Trophoblast cell (in vitro differentiated cells and primary cell): Measurements from ENCODE around the gene TTLL12.
A peak's percentile ranks its signal among the peaks of the same experiment; 100 is the strongest.

Experiments used
- DNase-seq, 2 donors: peaks; one replicate each; pipeline ENCODE4 v3.0.0-alpha.2; 2016
- H2AFZ ChIP-seq: 2 replicates; pipeline ENCODE4 v1.6.1; 2013; ENCODE audit warnings: low read length, moderate library complexity, mild to moderate bottlenecking; ENCODE audit not compliant: insufficient read depth, poor library complexity
- H2AK5ac ChIP-seq: 2 replicates; pipeline ENCODE4 v1.6.1; 2013; ENCODE audit warnings: mild to moderate bottlenecking, low read length
- H2BK120ac ChIP-seq: 2 replicates; pipeline ENCODE4 v1.6.1; 2013; ENCODE audit warnings: low read length, mild to moderate bottlenecking, moderate library complexity; ENCODE audit not compliant: insufficient read depth, poor library complexity
- H2BK12ac ChIP-seq: 2 replicates; pipeline ENCODE4 v1.6.1; 2013; ENCODE audit warnings: mild to moderate bottlenecking, low read length, moderate library complexity
- H2BK5ac ChIP-seq: 2 replicates; pipeline ENCODE4 v1.6.1; 2013; ENCODE audit warnings: low read length, low read depth, moderate library complexity, mild to moderate bottlenecking; ENCODE audit not compliant: poor library complexity
- H3K14ac ChIP-seq: 2 replicates; pipeline ENCODE4 v1.6.1; 2013; ENCODE audit warnings: mild to moderate bottlenecking, low read length
- H3K18ac ChIP-seq: 2 replicates; pipeline ENCODE4 v1.6.1; 2013; ENCODE audit warnings: mild to moderate bottlenecking, low read length
- H3K23ac ChIP-seq: 2 replicates; pipeline ENCODE4 v1.6.1; 2013; ENCODE audit warnings: low read length
- H3K27ac ChIP-seq: 2 replicates; pipeline ENCODE4 v1.5.1; 2013; ENCODE audit warnings: low read depth, mild to moderate bottlenecking, inconsistent platforms, low read length, moderate library complexity
- H3K27me3 ChIP-seq: 2 replicates; pipeline ENCODE4 v1.6.1; 2013; ENCODE audit warnings: inconsistent platforms, mild to moderate bottlenecking, low read length, moderate library complexity; ENCODE audit not compliant: insufficient read depth
- H3K36me3 ChIP-seq, 2 experiments: 1 replicate in 1 of 2; 2 replicates in 1 of 2; pipeline ENCODE4 v1.6.1; 2013; ENCODE audit warnings: low read length in 2 of 2, mild to moderate bottlenecking in 2 of 2, moderate library complexity in 1 of 2; ENCODE audit not compliant: insufficient read depth in 2 of 2, control insufficient read depth in 1 of 2
- H3K4ac ChIP-seq: 2 replicates; pipeline ENCODE4 v1.6.1; 2013; ENCODE audit warnings: low read depth, mild to moderate bottlenecking, low read length, moderate library complexity
- H3K4me1 ChIP-seq, 2 experiments: 1 replicate in 1 of 2; 2 replicates in 1 of 2; pipeline ENCODE4 v1.6.1; 2013; ENCODE audit warnings: low read length in 2 of 2, mild to moderate bottlenecking in 2 of 2, moderate library complexity in 1 of 2; ENCODE audit not compliant: insufficient read depth in 2 of 2, control insufficient read depth in 1 of 2
- H3K4me2 ChIP-seq: 2 replicates; pipeline ENCODE4 v1.6.1; 2013; ENCODE audit warnings: inconsistent platforms, mild to moderate bottlenecking, low read length, moderate library complexity
- H3K4me3 ChIP-seq: 2 replicates; pipeline ENCODE4 v1.5.1; 2013; ENCODE audit warnings: mild to moderate bottlenecking, low read depth, low read length, inconsistent platforms
- H3K79me1 ChIP-seq: one replicate; pipeline ENCODE4 v1.6.1; 2013; ENCODE audit warnings: low read length
- H3K79me2 ChIP-seq: 2 replicates; pipeline ENCODE4 v1.6.1; 2013; ENCODE audit warnings: low read length, mild to moderate bottlenecking; ENCODE audit not compliant: control insufficient read depth, insufficient read depth, poor library complexity
- H3K9ac ChIP-seq: 2 replicates; pipeline ENCODE4 v1.6.1; 2013; ENCODE audit warnings: mild to moderate bottlenecking, low read length
- H3K9me3 ChIP-seq: 2 replicates; pipeline ENCODE4 v1.6.1; 2013; ENCODE audit warnings: low read depth, mild to moderate bottlenecking, control low read depth, inconsistent platforms, low read length; ENCODE audit not compliant: insufficient read depth
- H4K12ac ChIP-seq: 2 replicates; pipeline ENCODE4 v1.6.1; 2013; ENCODE audit warnings: low read depth, mild to moderate bottlenecking, low read length, moderate library complexity
- H4K8ac ChIP-seq: 2 replicates; pipeline ENCODE4 v1.6.1; 2013; ENCODE audit warnings: low read depth, mild to moderate bottlenecking, low read length, moderate library complexity
- H4K91ac ChIP-seq: one replicate; pipeline ENCODE4 v1.6.1; 2013; ENCODE audit warnings: low read depth, mild to moderate bottlenecking, low read length, moderate library complexity
- WGBS: extraction: QIAGEN DNeasy Blood & Tissue Kit; methylation state at CpG from one replicate; pipeline ENCODE4 v1.1.7; 2013; ENCODE audit warnings: missing lambda C conversion rate; ENCODE audit not compliant: insufficient read length, insufficient coverage; ENCODE audit errors: extremely low coverage; 5-methylcytosine and 5-hydroxymethylcytosine counted together

Gene TTLL12

GRCh38 chr22:43198126-43198525, 11.2 kb upstream of the TTLL12 start:
- Histone ChIP-seq H2BK12ac (no peak overlapping the region), H3K79me2 (no peaks in the 10 kb centered on the region), H3K4me1 (no peaks in the 10 kb centered on the region), H3K23ac (no peak overlapping the region), H3K27ac (no peak overlapping the region), H3K9me3 (peaks cover 9% of the 10 kb centered on the region), H3K4me2 (no peak overlapping the region), H3K4ac (no peak overlapping the region), H3K9ac (no peak overlapping the region), H2AFZ (no peak overlapping the region), H2BK5ac (no peak overlapping the region), H3K4me3 (no peak overlapping the region), H3K14ac (no peak overlapping the region), H3K36me3 (no peaks in the 10 kb centered on the region), H3K27me3 (no peaks in the 10 kb centered on the region), H3K18ac (no peak overlapping the region), H2BK120ac (no peak overlapping the region), H3K79me1 (no peaks in the 10 kb centered on the region), H4K91ac (no peak overlapping the region), H4K12ac (no peak overlapping the region), H2AK5ac (no peak overlapping the region), H4K8ac (no peak overlapping the region)
- DNase-seq: no peak
- no CpG with 5 or more reads among the region's 5 CpGs for WGBS

DNA sequence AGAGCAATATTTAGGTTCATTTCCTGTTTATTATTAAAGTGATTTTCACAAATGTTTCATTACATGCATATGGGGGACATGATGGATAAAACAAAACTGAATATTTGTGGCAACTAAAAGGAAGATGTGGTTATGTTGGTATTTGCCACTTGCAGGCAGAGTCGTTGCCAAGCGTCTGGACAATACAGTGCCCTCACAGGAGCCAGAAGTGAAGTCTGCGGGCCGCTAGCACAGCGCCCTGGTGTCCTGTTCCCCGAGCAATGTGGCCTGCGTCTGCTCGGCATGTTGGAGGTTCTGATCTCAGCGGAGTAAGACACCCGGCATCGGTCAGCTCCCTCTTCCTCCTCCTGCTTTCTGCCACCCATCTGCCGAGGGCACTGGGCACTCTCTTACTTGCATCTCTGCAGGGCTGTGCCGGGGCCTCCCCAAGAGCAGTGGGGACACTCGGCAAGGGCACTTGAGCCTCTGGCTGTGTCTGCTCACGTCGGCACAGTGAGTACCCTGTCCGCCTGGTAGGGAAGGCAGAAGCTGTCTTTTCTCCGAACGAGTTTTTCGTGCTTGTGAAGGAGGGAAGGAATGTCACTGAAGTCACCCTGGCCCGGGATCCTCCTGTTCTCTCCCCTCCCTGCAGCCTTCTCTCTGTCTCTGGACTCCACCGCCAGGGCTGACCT, 10.5 kb upstream of the TTLL12 start:
- no peak overlapping the region for H2BK12ac ChIP-seq

DNA sequence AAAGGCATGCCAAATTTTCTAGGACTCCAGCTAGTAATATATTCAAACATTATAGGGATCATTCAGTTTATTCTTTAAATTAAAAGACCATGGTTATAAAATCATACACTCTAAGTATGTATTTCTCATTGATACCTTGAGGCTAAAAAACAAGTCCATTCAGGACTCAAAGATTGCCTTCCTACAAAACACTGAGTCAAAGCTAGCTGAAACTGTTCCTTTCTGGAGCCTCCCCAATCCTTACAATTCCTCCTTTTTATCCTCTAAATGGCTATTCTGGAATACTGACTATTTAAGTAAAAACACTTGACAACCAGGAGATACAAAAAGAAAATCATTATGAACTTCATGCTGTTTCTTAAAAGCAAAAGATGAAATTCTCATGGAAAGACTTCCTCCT, 4.9 kb upstream of the TTLL12 start:
- Histone ChIP-seq H3K9ac (no peak overlapping the region), H3K4me2 (no peak overlapping the region), H2BK120ac (no peak overlapping the region), H4K12ac (no peak overlapping the region), H3K18ac (no peak overlapping the region), H4K8ac (no peak overlapping the region), H3K4ac (no peak overlapping the region), H3K27ac (no peak overlapping the region), H3K4me3 (no peak overlapping the region), H3K9me3 (peaks cover 2% of the 10 kb centered on the region), H2BK12ac (no peak overlapping the region), H2AFZ (no peak overlapping the region), H3K79me2 (peaks cover 3% of the 10 kb centered on the region), H3K27me3 (no peaks in the 10 kb centered on the region), H3K4me1 (no peaks in the 10 kb centered on the region), H4K91ac (no peak overlapping the region), H2BK5ac (no peak overlapping the region), H3K36me3 (no peaks in the 10 kb centered on the region), H2AK5ac (no peak overlapping the region), H3K14ac (no peak overlapping the region), H3K23ac (no peak overlapping the region), H3K79me1 (peaks cover 4% of the 10 kb centered on the region)
- no peak for DNase-seq

More for the DNA sequence above, 10.5 kb upstream of the TTLL12 start:
- DNase-seq: peak in 1 of 2 donors; percentile 39
- Histone ChIP-seq H3K9ac (no peak overlapping the region), H4K91ac (no peak overlapping the region), H3K79me1 (no peaks in the 10 kb centered on the region), H3K4me1 (no peaks in the 10 kb centered on the region), H3K27ac (no peak overlapping the region), H3K23ac (no peak overlapping the region), H4K8ac (no peak overlapping the region), H3K27me3 (no peaks in the 10 kb centered on the region), H2BK5ac (no peak overlapping the region), H3K4me3 (no peak overlapping the region), H3K9me3 (peaks cover 9% of the 10 kb centered on the region), H2BK120ac (no peak overlapping the region), H2AK5ac (no peak overlapping the region), H3K18ac (no peak overlapping the region), H3K4ac (no peak overlapping the region), H4K12ac (no peak overlapping the region), H3K14ac (no peak overlapping the region), H3K79me2 (no peaks in the 10 kb centered on the region), H3K36me3 (no peaks in the 10 kb centered on the region), H2AFZ (no peak overlapping the region), H3K4me2 (no peak overlapping the region)
- no CpG with 5 or more reads among the region's 22 CpGs for WGBS

DNA sequence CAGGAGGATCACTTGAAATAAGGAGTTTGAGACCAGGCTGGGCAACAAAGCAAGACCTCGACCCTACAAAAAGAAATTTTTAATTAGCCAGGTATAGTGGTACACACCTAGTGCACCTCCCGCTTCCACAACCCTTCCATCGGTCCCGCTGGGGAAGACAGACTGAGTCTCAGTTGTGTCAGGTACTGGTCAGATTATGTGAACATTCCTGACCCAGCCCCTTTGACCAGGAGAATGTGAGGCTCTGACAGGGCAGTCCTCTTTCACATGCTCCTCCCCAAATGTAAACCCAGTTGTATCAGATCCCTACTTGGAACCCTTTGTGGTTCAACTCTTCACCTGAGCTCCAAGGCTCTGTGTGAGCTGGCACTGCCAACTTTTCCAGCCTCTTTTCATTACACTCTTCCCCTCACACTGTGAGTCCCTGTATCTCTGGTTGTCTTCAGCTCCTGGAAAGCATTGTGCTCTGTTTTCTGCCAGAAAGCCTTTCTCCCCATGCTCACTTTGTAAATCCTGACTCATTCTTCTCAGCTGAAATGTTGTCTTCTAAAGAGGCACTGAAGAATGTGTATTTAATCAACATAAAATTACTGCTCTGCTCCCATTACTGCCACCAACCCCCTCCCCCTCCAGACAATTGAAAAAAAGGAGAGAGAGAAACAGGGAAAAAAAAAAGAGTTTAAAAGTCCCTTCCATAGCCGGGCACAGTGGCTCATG, 2.1 kb upstream of the TTLL12 start:
- WGBS: no CpG with 5 or more reads among the region's 5 CpGs
- H2BK12ac ChIP-seq: no peak overlapping the region
- H3K23ac ChIP-seq: no peak overlapping the region
- H2BK5ac ChIP-seq: no peak overlapping the region
- H3K14ac ChIP-seq: no peak overlapping the region
- H3K27me3 ChIP-seq: no peaks in the 10 kb centered on the region
- no peak overlapping the region for H3K4ac ChIP-seq
- H2BK120ac ChIP-seq: no peak overlapping the region
- H3K79me1 ChIP-seq: peaks cover 9% of the 10 kb centered on the region
- peaks cover 2% of the 10 kb centered on the region for H3K9me3 ChIP-seq
- H3K9ac ChIP-seq: no peak overlapping the region
- H3K27ac ChIP-seq: no peak overlapping the region
- no peak overlapping the region for H2AFZ ChIP-seq
- H3K18ac ChIP-seq: no peak overlapping the region
- H3K79me2 ChIP-seq: peaks cover 9% of the 10 kb centered on the region
- no peak for DNase-seq
- no peak overlapping the region for H2AK5ac ChIP-seq
- no peaks in the 10 kb centered on the region for H3K36me3 ChIP-seq
- no peak overlapping the region for H4K8ac ChIP-seq
- no peak overlapping the region for H4K91ac ChIP-seq
- no peak overlapping the region for H3K4me3 ChIP-seq
- H4K12ac ChIP-seq: no peak overlapping the region
- peaks cover 6 to 8% of the 10 kb centered on the region in 2 experiments for H3K4me1 ChIP-seq
- H3K4me2 ChIP-seq: no peak overlapping the region
